ENCODE measurements around the gene PPP1R18. TPM values are rescaled to one million over a fixed set of nuclear protein-coding genes. Genes with fewer than 3 reads are reported as not detected.
"Not testable (repeated sequence)": the region's sequence is repeated elsewhere in the genome, so short reads cannot be mapped to it uniquely, and the experiment has no call there.

Gene PPP1R18
- total RNA-seq, 1 donor from 2014 or later = 305 TPM

DNA sequence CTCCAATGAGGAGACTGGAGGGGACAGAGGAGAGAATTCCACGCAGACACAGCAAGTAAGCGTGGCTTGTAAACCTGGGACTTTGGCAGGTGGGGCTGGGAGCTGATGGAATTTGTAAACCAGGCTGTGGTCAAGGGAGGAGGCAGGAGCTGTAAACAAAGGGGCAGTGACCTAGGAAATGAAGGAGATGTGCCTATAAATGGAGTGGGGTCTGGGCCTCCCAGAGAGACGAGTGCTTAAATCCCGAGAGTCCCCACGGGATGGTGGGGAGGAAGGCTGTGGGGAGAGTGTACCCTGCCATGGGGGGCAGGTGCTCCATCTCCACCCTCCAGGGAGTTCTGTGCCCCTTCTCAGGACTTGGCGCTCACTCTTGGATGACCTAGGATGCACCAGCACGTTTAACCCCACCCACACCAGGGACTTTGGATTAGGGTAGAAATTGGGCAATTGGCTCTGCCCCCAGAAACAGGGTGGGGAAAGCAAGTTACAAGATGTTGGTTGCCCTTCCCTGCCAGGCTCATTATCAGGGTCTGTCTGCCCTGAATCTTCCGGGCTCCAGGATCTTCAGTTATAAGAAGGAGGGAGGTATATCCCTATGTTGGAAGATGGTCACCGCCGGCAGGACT is 9.7 kb downstream of the PPP1R18 start:
- intact Hi-C loops (cut with micrococcal nuclease) = no loop called here

DNA sequence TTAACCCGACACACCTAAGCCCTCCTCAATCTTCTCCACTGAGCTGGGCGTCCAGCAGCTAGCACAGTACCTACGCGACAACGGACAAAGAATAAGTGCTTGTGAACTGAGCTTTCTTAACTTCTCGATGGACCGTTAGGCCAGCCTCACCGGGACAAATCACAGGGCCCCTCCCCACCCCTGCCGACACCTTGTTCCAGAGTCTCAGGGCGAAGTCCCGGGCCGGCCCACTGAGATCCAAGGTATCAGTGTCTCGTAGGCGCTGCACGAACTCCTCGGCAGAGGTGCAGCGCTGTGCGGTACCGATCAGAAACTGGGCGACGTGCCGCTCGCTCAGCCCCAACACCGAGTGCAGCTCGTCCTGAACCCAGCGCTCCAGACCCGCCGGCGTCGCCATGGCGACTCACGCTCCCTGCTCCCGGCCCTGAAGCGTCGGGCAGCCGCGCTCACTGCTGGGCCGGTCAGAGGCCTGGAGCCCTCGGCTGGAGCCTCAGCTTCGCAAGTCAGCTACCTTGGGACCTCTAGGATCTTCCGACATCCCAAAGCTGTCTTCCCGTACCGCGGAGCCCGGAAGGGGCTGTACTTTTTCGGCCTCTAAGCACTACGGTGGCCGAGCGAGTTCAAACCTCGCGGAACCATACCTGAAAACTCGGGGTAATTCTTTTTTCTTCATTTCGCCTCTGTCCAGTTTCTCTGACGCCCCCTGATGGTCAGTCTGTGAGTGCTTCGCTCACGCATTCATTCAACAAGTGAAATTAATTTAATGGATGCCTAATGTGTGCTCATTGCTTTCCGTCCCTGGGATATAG is 13.8 kb downstream of the PPP1R18 start, which contains the start of gene DHX16:
DHX16 (minus strand) TSS at position 562 of the 809 bp plus-strand sequence; CDS start at position 397, 165 bp downstream.
- intact Hi-C loops (cut with micrococcal nuclease) = loop anchor here (1.0 to 2.0 kb wide), 9 partner anchors 10 to 236 kb away; partner anchors contain the start of genes ABCF1, ATAT1, C6orf136 and GNL1

DNA sequence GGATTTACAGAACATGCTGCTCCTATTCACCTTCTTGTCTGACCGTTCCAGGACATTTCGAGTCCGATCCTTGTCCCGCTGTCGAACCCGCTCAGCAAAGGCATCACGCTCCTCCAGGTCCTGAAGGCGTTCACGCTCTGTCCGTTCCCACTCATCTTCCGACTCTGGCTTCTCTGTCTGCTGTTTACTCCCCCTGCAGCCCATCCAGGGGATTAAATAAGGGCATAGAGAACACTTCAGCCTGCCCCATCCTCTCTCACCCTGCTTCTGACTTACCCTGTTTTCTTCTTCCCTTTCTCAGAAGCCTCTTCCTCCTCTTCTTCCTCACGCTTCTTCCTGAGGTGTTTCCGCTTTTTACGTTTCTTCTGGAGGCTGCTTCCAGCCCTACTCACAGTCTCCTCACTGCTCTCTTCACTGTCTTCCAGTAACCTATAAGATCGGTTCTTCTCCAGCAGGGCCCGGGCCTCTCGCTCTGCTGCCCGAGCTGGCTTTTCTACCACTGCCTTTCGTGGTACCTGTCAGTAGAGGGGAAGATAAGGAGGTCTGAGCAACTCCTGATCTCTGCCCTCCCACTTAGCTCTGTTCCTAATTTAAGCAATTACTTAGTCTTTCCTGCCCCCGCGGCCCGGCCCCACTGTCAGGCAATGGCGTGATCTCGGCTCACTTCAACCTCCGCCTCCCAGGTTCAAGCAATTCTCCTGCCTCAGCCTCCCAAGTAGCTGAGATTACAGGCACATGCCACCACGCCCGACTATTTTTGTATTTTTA is 15.5 kb downstream of the PPP1R18 start:
- intact Hi-C loops (cut with micrococcal nuclease) = no loop called here

DNA sequence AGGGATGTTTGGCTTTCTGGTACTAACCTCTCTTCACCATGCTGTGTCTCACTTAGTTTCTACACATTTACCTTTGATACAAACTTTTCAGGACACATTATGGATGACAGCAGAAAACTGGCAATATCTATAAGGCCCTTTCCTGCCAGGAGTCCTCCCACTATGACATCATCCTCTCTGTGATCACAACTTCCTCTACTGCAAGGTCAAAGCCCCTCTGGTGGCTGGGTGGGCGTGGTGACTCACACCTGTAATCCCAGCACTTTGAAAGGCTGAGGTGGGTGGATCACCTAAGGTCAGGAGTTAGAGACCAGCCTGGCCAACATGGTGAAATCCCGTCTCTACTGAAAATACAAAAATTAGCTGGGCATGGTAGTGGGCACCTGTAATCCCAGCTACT is 20.1 kb downstream of the PPP1R18 start:
- intact Hi-C loops (cut with micrococcal nuclease) = not testable (repeated sequence)

DNA sequence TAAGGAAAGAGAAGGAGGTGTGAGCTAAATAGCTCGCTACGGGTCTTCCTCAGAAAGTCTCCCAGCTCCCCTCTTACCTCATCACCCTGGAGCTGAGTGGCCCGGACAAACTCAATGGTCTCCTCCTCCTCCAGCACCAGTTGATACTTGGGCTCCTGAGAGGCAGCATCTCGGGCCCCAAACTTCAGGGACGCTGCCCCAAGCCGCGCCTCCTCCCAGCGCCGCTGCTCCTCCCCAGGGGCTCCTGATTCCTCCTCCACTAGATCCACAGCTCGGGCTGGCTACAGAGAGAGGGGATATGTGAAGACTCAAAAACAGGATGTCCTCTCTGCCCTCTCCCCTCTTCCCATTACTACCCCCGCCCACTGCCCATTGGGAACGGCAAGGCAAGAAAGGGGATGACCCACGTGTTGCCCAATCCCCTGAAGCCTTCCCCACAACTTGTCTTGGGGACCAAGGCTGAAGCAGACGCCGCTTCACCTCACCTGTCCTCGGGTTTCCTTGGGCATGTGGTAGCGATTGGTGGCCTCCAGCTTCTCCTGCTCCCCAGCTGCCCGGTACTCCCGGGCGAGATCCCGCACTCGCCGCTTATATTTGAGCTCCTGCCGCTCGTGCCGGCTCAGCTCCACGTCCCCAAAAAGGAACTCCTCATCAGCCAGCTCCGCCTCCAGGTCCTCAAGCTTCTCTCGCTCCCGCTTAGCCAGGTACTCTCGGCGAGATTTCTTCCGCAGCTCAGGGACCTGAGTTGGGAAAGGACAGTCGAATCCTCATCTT is 21.3 kb downstream of the PPP1R18 start:
- intact Hi-C loops (cut with micrococcal nuclease) = no loop called here

DNA sequence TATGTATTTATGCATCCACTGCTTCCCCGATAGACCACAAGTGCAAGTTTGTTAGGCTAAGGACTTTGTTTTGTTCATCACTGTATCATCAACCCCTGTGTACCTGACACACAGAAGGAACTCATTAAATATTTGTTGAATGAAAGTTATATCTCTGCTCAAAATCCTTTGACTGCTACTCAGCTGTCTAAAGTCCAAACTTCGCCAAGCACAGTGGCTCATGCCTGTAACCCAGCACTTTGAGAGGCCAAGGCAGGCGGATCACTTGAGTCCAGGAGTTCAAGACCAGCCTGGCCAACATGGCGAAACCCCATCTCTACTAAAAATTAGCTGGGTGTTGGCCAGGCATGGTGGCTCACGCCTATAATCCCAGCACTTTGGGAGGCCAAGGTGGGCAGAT is 28.5 kb downstream of the PPP1R18 start:
- intact Hi-C loops (cut with micrococcal nuclease) = not testable (repeated sequence)

DNA sequence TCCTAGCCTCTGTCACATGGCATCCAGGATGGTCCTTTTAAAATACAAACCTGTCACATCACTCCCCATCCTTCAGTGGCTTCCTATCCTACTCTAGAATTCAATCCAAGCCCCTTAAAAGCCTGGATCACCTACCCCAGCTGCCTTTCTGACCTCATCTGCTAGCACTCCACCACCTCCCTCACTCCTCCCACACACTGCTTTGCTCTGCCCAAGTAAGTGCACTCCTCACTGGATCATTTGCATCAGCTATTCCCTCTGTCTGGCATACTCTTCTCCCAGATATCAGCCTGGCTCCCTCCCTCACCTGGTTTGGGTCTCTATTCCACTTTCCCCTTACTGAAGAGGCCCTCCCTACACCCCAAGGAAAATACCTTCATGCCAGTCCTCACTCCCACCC is 29.0 kb downstream of the PPP1R18 start:
- intact Hi-C loops (cut with micrococcal nuclease) = no loop called here

DNA sequence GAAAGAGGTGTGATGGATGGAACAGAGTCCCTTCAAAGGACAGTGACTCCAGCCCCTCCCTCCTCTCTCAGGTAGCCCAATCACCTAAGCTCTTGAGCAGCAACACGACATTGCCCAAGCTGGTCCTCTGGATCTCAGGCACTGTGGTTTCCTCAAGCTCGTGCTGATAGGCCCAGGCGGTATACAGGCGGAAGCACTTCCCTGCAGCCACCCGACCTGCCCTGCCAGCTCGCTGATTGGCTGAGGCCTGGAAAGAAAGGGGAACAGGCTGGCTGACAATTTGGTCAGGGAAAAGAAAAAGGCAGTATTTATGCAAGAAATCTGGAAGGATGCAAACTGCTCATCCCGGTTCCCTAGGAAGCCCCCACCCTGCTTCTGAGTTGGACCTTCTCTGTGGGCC is 29.9 kb downstream of the PPP1R18 start:
- intact Hi-C loops (cut with micrococcal nuclease) = no loop called here

DNA sequence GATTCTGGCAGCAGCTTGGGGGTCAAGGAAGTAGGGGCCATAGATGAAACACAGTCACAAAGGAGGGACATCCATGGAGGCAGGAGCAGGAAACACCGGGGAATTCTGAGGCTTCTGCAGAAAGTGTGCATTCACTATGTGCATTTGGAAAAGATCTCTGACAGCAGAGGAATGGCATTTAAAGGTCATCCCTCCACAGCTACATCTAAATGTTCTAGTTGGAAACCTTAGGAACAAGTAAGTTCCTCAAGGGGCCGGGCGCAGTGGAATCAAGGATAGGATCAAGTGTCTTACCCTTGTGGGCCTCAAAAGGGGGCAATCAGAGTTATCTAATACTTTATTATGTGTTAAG is 30.7 kb downstream of the PPP1R18 start:
- intact Hi-C loops (cut with micrococcal nuclease) = no loop called here

DNA sequence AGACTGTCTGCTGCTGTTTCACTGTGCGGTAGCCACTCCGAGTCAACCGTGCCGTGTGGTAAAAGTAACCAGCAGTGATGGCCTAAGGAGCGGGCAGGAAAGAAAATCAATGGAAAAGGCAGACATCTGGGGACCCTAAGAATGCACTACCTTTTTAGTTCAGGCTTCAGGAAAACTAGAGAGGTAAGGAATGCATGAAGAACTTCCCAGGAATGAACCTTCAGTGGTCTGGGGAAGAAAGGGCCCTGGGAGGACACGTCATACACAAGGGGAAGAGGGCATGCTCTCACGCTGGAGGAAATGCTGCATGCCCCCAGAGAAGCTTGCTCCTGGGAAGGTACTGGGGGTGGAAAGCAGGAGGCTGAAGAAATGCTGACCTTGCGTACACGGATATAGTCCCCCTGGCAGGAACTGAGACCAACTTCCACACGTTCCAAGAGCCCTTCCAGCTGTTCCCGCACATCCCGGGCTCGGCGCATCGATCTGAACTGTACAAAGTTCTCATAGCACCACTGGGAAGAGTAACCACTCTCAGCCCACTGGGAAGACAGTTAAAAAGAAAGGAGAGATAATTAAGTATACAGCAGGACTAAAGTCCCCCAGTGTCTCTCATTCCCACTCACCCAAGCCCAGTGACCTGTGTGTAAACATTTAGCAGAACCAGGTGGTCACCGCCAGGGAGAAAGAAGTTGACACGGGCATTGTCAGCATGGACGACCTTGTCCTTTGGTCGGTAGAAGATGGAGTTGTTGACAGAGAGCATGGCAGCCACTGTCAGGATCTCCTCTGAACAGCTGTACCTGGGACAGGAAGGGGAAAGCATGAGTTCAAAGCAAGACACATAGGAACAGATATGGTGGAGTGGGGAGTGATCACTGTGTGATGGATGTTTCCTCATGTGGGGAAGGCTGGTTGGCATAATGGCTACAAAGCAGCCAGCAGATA is 31.4 kb downstream of the PPP1R18 start:
- intact Hi-C loops (cut with micrococcal nuclease) = no loop called here

DNA sequence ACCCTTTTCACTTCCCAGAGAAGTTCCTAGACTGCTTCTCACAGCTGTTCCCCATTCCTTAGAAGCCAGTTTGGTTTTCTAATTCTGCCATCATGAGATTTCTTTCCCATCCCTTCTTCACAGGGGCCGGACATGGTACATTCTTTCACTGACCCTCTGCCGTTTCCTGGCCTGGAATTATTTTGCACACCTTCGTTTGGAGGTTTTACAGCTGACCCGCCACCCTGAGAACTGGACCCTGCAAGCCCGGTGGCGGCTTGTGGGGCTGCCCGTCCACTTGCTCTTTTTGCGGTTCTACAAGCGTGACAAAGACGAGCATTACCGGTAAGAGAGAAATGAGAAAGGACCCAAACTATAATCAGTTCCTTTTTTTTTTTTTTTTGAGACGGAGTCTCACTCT is 35.3 kb downstream of the PPP1R18 start:
- intact Hi-C loops (cut with micrococcal nuclease) = no loop called here

DNA sequence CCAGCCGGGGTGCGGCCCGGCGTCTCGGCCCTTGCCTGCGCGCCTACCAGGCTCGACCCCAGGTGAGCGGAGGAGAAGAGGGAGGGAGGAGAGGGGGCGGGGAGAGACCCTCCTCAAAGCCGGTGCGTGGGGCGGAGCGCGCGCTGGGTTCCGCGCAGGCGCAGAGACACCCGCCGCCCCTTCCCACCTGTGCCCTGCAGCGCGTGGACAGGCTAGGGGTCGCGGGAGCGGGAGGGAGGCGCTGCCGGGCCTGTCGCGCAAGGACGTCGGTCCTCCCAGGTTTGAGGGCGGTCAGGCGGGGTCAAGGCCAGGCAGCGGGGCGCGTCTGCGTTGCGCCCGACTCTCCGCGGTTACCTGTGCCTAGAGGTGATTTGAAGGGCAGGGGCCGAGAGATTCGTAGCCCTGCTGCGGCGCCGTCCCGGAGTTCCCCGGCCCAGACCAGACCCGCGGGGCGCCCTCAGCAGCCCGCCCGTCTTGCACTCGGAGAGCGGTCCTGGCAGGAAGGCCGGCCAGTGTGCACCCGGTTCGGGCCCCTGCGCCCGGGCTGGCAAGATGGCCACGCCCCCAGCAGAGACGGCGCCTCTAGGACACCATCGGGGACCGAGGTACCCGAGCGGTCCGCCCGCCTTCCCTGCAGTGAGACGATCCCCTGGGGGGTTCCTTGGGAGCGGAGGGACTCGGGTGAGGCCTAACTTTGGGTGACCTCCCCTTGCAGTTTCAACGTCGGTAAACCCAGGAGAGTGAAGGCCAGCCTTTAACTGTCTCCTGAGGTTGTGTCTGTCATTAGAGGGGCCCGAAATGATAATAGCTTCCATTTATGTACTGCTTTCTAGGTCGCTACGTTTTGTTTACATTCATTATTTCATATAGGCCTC is 39.0 kb downstream of the PPP1R18 start:
- intact Hi-C loops (cut with micrococcal nuclease) = loop anchor here (1.0 to 10.0 kb wide), 10 partner anchors 21 to 1547 kb away; partner anchors contain the start of genes ABCF1, ATAT1, GPSM3 and GTF2H4

DNA sequence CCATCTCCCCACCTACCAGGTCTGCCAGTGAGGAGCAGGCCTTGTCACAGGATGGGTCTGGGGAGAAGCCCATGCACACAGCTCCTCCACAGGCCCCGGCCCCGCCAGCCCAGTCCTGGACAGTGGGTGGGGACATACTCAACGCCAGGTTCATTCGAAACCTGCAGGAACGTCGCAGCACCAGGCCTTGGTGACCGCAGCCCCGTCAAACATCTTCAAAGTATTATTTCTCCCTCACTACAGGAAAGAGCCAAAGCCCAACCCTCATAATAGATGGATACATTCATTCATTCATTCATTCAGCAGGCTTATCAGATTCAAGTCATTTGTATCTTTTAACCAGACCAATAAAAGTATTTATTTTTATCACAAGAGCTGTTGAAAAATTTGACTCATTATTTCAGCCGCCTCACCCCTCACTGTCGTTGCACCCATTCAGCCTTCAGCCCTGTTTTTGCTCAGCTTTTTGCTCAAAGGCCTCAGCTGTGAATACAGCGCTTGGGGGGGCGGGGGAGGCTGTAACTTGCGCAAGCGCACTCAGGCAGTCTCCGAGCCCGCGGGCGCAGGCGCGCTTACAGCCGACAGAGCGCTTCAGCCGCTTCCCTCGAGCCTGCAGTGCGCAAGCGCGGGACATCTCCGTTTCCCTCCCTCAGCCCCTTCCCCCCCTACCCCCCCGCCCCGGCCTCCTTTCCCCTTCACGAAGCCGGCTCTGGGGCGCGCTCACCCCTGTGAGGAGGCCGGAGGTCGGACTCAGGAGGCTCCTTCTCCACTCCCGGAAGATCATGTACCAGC is 39.8 kb downstream of the PPP1R18 start, which contains the start of gene C6orf136:
C6orf136 (plus strand) TSS at position 684 of the 792 bp plus-strand sequence; CDS start at position 783, 99 bp downstream.
- intact Hi-C loops (cut with micrococcal nuclease) = loop anchor here (1.0 to 10.0 kb wide), 10 partner anchors 20 to 1548 kb away; partner anchors contain the start of genes ABCF1, ATAT1, GPSM3 and GTF2H4

DNA sequence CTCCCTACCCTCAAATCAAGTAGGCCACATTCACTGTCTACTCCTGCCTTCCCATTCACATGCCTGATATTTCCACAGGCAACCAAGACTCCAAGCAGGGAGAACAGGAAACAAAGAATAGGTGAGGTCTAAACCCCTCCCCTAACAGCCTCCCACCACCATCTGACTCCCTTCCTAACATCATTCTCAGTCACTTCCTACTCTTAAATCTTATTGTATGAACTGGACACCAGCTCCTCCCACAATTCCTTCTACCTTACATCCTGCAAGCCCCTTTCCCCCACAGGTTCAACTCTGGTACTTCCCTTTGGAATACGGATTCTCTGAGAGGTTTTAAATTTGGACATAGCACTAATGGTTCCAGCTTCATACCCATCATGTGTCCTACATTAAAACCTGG is 40.5 kb downstream of the PPP1R18 start:
- intact Hi-C loops (cut with micrococcal nuclease) = loop anchor here (10.0 kb wide), 1 partner anchor 1549 kb away; the partner anchor contains the start of genes GPSM3 and PBX2

DNA sequence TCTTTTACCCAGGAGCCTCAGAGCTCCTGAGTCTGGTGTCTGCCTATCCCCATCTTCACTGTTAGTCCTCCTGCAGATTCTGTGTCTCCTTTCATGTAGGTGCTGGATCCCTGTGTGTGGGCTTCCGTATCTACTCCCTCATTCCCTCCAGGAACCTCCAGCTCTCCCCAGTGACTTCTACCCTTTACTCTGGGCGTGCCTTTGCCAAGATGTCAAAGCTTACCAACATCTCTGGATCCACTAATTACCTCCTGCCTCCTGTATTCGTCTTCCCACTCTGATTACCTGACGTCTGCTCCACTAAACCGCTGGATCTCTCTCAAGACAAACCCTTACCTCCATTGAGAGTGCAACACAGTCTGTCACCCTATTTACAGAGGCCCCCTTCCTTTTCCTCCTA is 41.7 kb downstream of the PPP1R18 start:
- intact Hi-C loops (cut with micrococcal nuclease) = loop anchor here (10.0 kb wide), 1 partner anchor 1550 kb away; the partner anchor contains the start of genes GPSM3 and PBX2

DNA sequence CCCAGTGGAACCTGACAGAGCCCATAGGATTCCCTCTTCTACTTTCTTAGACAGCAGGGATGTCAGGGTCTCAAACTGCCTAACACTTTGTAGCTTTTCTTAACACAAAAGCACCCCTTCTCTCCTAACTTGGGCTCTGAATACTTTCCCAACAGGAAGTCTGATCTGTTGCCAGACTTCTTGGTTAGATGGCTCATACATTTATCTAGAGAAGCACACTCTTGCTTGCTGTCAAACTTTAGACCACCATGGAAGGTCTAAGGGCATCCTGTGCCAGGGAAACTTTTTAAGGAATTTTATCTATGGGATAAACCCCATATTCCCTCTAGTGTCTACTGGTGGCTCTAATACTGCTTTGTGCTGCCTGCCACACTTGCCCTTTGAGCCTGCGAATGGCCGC is 42.8 kb downstream of the PPP1R18 start:
- intact Hi-C loops (cut with micrococcal nuclease) = loop anchor here (10.0 kb wide), 1 partner anchor 1551 kb away; the partner anchor contains the start of genes GPSM3 and PBX2

DNA sequence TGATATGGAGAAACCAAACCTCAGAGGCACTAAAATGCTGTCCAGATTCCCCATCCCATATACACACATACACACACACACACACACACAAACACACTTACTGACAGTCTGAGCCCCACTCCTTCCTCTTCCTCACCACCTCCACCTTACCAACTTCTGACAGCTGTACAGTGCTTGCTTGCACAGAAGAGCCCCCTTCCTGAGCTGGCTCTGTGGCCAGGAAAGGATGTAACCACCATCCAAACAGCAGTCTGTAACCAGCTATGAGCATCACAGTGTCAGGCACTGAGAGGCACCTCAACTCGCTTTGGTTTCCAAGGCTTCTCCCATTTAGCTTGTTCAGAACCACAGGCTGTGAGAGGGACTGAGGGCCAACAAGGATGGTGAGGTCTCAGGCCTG is 45.4 kb downstream of the PPP1R18 start:
- intact Hi-C loops (cut with micrococcal nuclease) = loop anchor here (10.0 kb wide), 1 partner anchor 1554 kb away; the partner anchor contains the start of genes GPSM3 and PBX2

Measured in T-helper 1 cell treated with Interleukin-12 subunit alpha and Interleukin-12 subunit beta and Interleukin-4 antibody, amounts not matched to agents 30 ng/mL and 1 ng/mL, for 36 hours (primary cell).